Natural killer cell (primary cell): ENCODE data around the gene MAPK8IP1. TPM values are rescaled to one million over a fixed set of nuclear protein-coding genes. Genes with fewer than 3 reads are reported as not detected.

Experiments used
- ATAC-seq, 3 donors: fragments of 150-1000 bp in 2 of 3; fragments of 200-7000 bp in 1 of 3; cut with Tn5 transposase; 1 replicate in 1 of 3; 2 replicates in 2 of 3; pipeline ENCODE4 v1.10.0; 2021; ENCODE audit warnings: mild to moderate bottlenecking in 2 of 3, moderate library complexity in 2 of 3
- DNase-seq, 2 donors: peaks; one replicate each; pipeline versions ENCODE4 v3.0.0 to v3.0.0-alpha.2; 2013 to 2021; ENCODE audit warnings: mixed read lengths in 1 of 2
- H3K27ac ChIP-seq: one replicate; pipeline ENCODE4 v1.5.1; 2013; ENCODE audit warnings: mild to moderate bottlenecking, low read length
- H3K27me3 ChIP-seq: one replicate; pipeline ENCODE4 v1.6.1; 2013; ENCODE audit warnings: low read length; ENCODE audit not compliant: control insufficient read depth, insufficient read depth
- H3K36me3 ChIP-seq: one replicate; pipeline ENCODE4 v1.6.1; 2013; ENCODE audit warnings: low read length; ENCODE audit not compliant: control insufficient read depth, insufficient read depth
- H3K4me1 ChIP-seq: one replicate; pipeline ENCODE4 v1.6.1; 2013; ENCODE audit warnings: low read length; ENCODE audit not compliant: control insufficient read depth, insufficient read depth
- H3K4me3 ChIP-seq: one replicate; pipeline ENCODE4 v1.5.1; 2013; ENCODE audit warnings: low read length
- H3K9me3 ChIP-seq: one replicate; pipeline ENCODE4 v1.6.1; 2013; ENCODE audit warnings: low read length; ENCODE audit not compliant: control insufficient read depth, insufficient read depth
- H3K27ac Mint-ChIP-seq, 2 donors: one replicate each; pipeline ENCODE4 v1.8.0; 2022; ENCODE audit warnings: mild to moderate bottlenecking in 2 of 2, mixed read lengths in 2 of 2, moderate library complexity in 1 of 2
- H3K27me3 Mint-ChIP-seq, 2 donors: one replicate each; pipeline ENCODE4 v1.8.0; 2022; ENCODE audit warnings: low read depth in 2 of 2, mixed read lengths in 2 of 2
- H3K36me3 Mint-ChIP-seq: one replicate; pipeline ENCODE4 v1.8.0; 2022; ENCODE audit warnings: mixed read lengths
- H3K4me1 Mint-ChIP-seq, 2 donors: one replicate each; pipeline ENCODE4 v1.8.0; 2022; ENCODE audit warnings: mixed read lengths in 2 of 2
- H3K4me3 Mint-ChIP-seq: one replicate; pipeline ENCODE4 v1.8.0; 2022; ENCODE audit warnings: mild to moderate bottlenecking, moderate library complexity, mixed read lengths
- H3K9me3 Mint-ChIP-seq, 2 donors: one replicate each; pipeline ENCODE4 v1.8.0; 2022; ENCODE audit warnings: mixed read lengths in 2 of 2
- WGBS: methylation state at CpG from one replicate; pipeline ENCODE4 v1.1.7; 2013; ENCODE audit warnings: missing lambda C conversion rate; ENCODE audit not compliant: insufficient coverage; 5-methylcytosine and 5-hydroxymethylcytosine counted together
- intact Hi-C: fragments of 100-400 bp; cut with micrococcal nuclease; formaldehyde crosslinking; loops from one replicate; pipeline ENCODE4 v1.14.2; 2022
- total RNA-seq, 4 donors: library from RNA; stranded (reverse); fragments of 120-200 nt in 1 of 4; gene quantifications; one replicate each; pipeline versions ENCODE4 v1.2.3 to v1.2.4, GENCODE V29; 2013 to 2022
- TF ChIP-seq, protein P1 (sequence below): fragments of 200-600 bp; IDR thresholded peaks from one replicate; pipeline ENCODE4 v1.8.0; 2022; ENCODE audit warnings: antibody characterized with exemption

MAPK8IP1 gene
- total RNA-seq, 3 donors from 2014 or later (not counting 1 experiment from before 2014, with no cell fraction given): 9.7 to 21.5 (median 13.9) TPM

DNA sequence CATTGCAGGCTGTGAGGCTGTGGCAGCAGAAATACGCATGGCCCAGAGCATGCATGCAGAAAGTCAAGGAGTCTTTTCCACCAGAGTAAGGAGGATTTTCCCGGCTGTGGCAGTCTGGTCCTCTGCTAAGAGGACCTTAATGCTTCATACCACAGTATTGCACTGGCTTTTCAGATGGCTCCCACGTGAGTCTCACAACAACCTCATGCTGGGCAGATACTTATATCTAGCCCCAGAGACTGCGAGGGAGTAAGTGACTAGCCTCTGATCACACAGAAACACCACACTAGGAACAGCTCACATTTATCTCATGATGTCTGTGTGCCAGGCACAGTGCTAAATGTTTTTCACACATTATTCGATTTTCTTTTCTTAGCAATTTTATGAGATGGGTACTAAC, 30.1 kb upstream of the MAPK8IP1 start:
- no peaks in the 10 kb centered on the region for H3K27me3 Mint-ChIP-seq

DNA sequence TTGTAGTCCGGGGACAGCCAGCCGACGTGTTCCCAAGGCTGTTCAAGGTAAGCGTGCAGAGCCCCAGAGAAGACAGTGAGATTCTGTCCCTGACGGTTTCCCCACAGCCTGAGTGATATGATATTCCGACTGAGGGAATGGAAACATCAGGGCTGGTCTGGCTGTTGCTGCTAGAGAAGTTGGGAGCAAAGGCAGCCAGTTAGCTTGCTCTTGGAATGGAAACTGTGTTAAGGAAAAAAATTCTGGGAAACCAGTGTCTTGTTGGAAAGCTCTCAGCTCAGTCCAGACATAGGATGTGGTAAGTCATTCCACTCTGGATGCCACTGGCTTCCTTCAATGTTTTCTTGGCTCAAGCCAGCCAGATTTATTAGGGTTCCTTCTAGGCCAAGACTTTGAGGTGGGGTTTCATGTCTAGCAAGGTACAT, 29.4 kb upstream of the MAPK8IP1 start:
- intact Hi-C loops: no loop called here
- H3K27ac ChIP-seq: no peak overlapping the region
- no peak overlapping the region for H3K4me3 ChIP-seq
- no peak for ATAC-seq
- H3K36me3 ChIP-seq: peaks cover 51% of the 10 kb centered on the region
- no peaks in the 10 kb centered on the region for H3K27me3 Mint-ChIP-seq
- no peaks in the 10 kb centered on the region for H3K27me3 ChIP-seq
- TF ChIP-seq, protein P1, sequence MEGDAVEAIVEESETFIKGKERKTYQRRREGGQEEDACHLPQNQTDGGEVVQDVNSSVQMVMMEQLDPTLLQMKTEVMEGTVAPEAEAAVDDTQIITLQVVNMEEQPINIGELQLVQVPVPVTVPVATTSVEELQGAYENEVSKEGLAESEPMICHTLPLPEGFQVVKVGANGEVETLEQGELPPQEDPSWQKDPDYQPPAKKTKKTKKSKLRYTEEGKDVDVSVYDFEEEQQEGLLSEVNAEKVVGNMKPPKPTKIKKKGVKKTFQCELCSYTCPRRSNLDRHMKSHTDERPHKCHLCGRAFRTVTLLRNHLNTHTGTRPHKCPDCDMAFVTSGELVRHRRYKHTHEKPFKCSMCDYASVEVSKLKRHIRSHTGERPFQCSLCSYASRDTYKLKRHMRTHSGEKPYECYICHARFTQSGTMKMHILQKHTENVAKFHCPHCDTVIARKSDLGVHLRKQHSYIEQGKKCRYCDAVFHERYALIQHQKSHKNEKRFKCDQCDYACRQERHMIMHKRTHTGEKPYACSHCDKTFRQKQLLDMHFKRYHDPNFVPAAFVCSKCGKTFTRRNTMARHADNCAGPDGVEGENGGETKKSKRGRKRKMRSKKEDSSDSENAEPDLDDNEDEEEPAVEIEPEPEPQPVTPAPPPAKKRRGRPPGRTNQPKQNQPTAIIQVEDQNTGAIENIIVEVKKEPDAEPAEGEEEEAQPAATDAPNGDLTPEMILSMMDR: no peak
- H3K36me3 Mint-ChIP-seq: peaks cover 7% of the 10 kb centered on the region
- H3K4me1 Mint-ChIP-seq: peaks cover 0 to 8% of the 10 kb centered on the region in 2 donors
- H3K9me3 ChIP-seq: no peaks in the 10 kb centered on the region
- H3K9me3 Mint-ChIP-seq: no peaks in the 10 kb centered on the region
- peaks cover 8% of the 10 kb centered on the region for H3K4me1 ChIP-seq
- H3K4me3 Mint-ChIP-seq: no peak overlapping the region
- no peak for DNase-seq
- WGBS: 97% methylated on average over 5 of the region's 6 CpGs
- no peak overlapping the region for H3K27ac Mint-ChIP-seq

More for the DNA sequence above, 30.1 kb upstream of the MAPK8IP1 start:
- H3K4me1 Mint-ChIP-seq: peaks cover 6 to 15% of the 10 kb centered on the region in 2 donors
- ATAC-seq: no peak
- no peaks in the 10 kb centered on the region for H3K9me3 ChIP-seq
- peaks cover 8% of the 10 kb centered on the region for H3K4me1 ChIP-seq
- intact Hi-C loops: no loop called here
- no peak overlapping the region for H3K27ac ChIP-seq
- H3K4me3 ChIP-seq: no peak overlapping the region
- WGBS: 76% methylated on average over 5 of the region's 5 CpGs
- no peaks in the 10 kb centered on the region for H3K27me3 ChIP-seq
- TF ChIP-seq, protein P1: no peak
- no peak for DNase-seq
- H3K4me3 Mint-ChIP-seq: no peak overlapping the region
- H3K36me3 ChIP-seq: peaks cover 43% of the 10 kb centered on the region
- no peaks in the 10 kb centered on the region for H3K9me3 Mint-ChIP-seq
- H3K36me3 Mint-ChIP-seq: peaks cover 7% of the 10 kb centered on the region
- H3K27ac Mint-ChIP-seq: no peak overlapping the region

- whole genome bisulfite sequencing: 84% methylated on average over 2 of the region's 2 CpGs
- Mint-ChIP-seq H3K36me3 (peaks cover 7% of the 10 kb centered on the region), H3K9me3 (no peaks in the 10 kb centered on the region), H3K4me3 (no peak overlapping the region), H3K27me3 (no peaks in the 10 kb centered on the region), H3K4me1 (peaks cover 0 to 5% of the 10 kb centered on the region in 2 donors), H3K27ac (peak overlapping the region in 1 of 2 donors; percentile 58)
- H3K9me3 ChIP-seq: no peaks in the 10 kb centered on the region
- DNase-seq (no peak), ATAC-seq (peak in 2 of 3 donors; percentile 21 to 24)
- no peak overlapping the region for H3K4me3 ChIP-seq
- TF ChIP-seq, protein P1: no peak
- H3K4me1 ChIP-seq: peaks cover 3% of the 10 kb centered on the region
- no peaks in the 10 kb centered on the region for H3K27me3 ChIP-seq
- H3K27ac ChIP-seq: no peak overlapping the region
- intact Hi-C loops: no loop called here
- peaks cover 68% of the 10 kb centered on the region for H3K36me3 ChIP-seq
These were observed 27.4 kb upstream of the MAPK8IP1 start for GRCh38 chr11:45857961-45858474.
